Activated CD4-positive, CD25-positive, alpha-beta regulatory T cell treated with anti-CD3 and anti-CD28 coated beads, Interleukin-2, amount 50 U/mL, for 16 hours (primary cell): ENCODE data around the gene SMAD6.

Experiments
- DNase-seq: peaks from one replicate; pipeline ENCODE4 v3.0.0-alpha.2; 2020; ENCODE audit warnings: low read depth, low spot score

The SMAD6 gene

DNA sequence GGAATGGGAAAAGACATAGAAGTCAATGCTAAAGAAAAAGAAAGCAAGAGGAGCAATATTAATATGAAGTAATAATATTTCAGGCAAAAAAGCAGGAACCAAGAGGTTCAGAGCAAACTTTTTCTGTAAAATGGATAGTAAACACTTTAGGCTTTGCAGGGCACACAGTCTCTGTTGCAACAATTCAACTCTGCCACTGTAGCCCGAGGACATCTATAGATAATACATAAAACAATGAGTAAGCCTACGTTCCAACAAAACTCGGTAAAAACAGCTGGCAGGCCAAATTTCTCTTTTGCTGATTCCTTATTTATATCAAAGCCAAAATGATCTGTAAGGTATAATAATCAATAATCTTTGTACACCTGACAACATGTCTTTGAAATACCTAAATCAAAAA, 56.8 kb downstream of the SMAD6 start:
- DNase-seq = no peak

DNA sequence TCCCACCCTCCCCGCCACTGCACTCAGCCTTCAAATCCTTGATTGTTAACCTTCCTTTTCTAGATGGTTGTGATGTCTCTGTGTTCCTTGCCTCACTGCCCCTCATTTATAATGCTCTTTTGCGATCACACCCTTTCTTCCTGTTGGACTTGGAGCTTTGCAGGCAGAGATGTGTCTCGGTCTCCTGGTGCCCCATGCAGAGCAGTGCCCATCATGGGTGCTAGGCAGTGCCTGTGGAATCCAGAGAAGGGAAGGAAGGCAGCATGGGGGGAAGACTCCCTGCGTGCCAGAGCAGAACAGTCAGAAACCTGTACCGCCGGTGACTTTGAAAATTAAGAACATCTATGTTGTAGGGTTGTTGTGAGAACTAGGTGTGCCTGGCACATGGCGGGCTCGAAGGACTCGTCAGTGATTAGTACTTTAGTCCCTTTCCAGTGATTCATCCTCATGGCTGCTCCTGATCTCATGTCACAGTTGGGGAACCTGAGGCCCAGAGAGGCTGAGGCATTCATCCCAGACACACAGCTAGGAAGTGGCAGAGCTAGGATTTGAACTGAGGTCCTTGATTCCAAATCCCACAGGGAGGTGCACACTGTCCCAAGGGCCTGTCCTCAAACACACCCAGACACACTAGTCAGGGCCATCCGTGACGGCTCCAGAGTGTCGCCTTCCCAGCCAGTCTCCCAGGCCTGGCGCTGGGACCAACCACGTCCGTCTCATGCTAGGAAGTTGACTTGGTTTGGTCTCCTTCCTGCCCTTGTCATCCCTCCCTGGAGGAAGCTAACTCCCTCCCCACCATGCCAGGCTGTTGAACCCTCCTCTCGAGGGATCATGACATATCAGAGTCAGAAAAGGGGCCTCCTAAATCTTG, 58.3 kb downstream of the SMAD6 start:
- no peak for DNase-seq

DNA sequence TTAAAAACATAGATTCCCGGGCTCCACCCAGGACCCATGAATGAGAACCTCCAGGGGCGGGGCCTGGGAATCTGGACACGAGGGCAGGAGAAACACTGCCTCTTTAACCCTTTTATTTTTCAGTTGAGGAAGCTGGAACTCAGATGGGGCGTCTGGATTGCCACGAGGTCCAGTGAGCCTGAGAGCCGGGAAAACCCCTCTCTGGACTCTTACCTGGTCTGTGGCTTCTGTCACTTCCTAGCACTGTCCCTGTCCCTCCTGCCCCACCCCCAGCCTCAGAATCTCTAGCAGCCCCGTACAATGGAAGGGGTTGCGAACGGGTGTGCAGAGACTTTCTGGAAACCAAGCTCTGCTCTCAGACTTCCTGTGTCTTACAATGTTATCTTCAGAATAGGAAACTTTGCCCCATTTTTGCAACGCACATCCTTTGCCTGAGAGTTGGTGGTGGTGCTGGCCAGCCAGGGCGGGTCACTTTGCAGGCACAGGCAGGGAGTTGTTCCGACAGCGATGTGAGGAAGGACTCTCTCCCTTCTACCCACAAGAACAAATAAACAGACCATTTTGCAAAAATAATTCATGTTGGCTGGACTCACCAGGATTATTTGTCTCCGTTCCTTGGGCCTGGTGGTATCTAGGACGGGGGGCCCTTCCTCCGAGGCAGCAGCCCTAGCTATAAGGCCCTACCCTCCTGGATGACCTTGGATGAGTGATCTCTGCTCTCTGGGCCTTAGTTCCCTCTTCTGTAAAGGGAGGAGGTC, 59.1 kb downstream of the SMAD6 start:
- no peak for DNase-seq

DNA sequence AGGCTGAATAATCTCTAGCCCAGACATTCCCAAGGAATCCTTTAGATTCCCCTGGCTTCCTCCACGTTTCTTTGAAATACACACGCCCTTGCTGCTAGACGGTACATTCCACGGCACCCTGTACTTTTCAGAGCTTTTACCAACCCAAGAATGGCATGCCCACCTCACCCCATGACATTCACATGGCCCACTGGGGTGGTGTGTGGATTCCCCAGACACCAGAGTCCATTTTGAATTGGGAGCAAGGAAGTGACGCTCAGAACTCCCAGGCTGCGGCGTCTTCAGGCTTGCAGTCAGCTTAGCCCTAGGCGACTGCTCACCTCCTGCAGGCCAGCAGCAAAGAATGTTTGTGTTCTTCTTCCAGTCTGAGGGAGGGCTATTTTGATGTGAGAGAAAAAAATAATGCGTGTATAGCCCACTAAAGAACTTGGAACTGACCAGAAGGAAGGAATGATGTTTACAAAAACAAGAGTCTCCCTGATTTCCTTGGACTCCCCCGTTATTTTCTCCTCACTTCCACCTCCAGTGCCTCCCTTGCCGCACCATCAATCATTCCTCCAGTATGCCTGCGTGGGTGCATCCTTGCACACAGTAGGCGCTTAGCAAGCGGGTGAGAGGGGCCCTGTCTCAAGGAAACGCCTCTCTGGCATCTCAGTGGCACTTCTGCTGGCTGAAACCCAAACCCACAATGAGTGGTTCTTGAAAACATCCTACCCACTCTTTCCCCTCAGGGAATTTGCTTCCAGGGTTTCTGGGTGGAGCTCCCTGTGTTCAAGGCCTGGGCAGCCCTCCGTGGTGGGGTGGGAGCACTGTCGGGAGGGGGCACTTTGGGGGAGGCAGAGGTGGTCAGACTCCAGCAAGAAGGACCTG, 59.9 kb downstream of the SMAD6 start:
- no peak for DNase-seq

DNA sequence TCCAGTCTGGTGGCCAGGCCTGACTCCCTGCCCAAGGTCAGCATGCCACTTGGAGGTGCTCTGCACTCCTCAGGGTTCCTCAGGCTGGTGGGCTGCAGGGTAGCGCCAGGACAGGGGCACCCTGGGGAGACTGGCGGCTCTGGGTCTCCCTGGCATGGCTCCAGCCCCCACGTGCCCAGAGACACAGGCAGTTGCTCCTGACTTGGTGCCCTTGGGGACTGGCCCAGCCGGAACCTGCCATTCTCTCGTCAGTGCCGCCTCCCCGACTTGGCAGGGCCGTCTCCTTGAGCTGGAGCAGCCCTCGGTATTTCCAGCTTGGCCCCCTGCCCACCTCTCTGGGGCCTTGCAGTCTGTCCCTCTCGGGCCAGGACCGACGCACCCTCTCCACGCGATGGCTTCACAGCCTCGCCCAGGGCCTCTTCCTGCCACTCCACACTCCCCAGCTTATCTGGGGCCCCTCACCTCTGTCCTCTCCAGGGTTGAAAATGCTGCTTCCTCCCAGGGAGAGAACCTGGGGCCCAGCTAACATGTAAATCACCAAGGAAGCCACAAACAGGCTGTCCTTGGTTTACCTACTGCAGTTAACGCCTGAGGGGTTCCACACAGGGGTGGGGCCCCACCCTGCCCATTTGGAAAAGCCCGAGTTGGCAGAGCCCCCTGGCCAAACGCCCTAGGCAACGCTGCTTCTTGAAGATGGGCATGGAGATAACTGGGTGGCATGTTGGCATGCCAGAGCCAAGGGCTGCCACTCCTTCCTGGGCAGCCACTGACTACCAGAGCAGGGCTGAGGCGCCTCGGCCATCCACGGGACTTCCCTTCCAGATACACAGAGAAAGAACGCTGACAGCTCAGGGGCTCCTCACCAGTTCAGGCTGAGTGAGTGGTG, 61.4 kb downstream of the SMAD6 start:
- DNase-seq = no peak

DNA sequence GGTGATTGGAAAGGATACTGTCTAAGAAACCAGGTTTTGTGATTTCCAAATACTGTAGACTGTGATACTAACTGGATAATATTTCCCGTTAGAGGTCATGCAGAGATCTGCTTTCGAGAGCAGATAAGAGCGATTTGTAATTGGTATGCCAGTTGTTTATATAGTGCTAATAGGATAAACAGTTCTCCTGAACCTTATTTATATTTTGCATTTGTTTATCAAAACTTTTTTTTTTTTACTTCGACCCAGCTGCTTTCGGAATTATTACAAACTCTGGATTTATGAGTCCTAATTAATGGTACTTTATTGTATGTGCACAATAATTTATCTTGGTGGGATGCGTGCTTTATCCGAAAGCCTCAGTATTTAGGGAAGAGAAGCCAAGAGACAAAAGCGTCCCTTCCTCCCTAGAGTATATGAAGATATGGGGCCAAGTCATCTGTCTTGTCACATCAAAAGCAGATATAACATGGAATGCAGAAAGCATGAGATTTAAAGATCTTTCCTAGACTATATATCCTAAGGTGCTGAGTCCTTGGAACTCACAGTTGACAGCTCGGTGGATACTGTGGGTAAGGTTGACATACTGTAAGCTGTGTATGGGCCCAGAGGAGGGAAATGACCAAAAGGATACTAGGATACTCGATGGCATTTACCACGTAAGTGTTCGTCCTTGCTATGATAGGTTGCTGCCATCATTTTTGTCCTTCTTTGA, 62.2 kb downstream of the SMAD6 start:
- DNase-seq = no peak

DNA sequence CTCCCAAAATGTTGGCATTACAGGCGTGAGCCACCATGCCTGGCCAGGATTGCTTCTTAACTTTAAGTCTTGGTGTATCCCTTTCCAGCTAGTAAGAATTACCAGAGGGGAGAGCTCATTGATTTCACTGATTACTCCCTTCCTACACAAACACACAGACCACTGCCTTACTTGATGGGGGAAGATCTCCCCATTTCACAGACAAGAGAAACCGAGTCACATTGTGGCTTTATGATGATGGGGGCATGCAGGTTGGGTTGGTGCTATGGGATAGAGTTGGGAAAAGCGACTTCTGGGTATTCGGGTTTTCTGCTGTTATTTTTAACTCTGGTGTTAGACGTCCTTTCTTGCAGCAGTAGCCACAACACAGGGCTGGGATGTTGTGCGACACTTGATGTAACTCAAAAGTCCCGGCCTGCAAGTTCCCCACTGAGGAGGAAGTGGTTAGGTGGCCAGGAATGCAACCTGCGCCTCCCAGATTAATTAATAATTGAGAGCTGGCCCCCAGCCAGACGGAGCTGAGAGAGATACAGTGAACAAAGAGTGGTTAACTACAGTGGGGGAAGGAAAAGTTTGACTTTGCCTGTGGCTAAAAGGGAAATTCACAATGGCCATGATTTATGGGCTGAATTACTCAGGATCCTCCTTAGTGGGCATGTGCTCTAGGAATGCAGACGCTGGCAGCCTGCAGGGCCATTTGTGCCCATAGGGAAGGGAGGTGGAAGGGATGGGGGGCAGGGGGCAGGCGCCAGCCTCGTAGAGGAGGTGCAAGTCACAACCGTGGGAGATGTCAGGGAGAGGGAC, 63.6 kb downstream of the SMAD6 start:
- DNase-seq = no peak

DNA sequence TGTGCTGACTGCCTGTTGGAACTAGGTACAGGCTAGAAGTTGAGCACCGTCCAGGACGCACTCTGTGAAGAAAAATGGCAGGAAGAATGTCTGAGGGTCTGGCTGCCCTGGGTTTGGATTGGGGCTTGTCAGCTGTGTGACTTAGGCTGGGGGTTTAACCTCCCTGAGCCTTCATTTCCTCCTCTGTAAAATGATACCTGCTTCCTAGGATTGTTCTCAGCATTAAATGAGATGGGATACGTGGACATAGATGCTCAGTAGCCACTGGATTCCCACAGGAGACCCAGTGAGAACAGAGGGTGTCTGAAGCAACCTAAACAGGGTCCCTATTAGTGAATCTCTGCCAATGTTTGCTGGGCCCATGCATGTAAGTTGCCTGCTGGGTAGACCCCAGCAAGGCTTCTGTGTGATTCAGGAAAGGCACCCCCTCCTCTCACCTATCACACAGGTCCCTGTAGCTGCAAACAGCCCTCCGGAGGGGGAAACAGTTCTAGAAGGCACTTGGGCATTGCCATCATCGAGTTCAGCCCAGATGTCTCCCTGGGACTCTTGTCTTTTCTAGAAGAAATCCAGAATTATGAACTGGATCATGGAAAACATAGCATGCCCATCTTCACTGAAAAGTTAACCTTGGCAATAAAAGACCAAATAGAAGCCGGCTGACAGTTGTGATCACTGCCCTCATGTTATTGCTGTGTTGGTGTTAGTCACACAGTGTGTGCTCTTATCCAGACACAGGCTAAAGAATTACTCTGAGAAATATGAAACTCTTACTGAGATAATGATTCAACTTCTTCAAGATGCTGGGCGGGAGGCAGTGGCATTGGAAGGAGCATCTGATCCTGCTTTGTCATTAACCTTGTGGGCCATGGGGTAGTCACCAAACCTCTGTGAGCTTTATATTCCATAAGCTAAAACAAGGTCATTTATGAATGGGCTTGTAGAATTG, 64.5 kb downstream of the SMAD6 start:
- DNase-seq = no peak

DNA sequence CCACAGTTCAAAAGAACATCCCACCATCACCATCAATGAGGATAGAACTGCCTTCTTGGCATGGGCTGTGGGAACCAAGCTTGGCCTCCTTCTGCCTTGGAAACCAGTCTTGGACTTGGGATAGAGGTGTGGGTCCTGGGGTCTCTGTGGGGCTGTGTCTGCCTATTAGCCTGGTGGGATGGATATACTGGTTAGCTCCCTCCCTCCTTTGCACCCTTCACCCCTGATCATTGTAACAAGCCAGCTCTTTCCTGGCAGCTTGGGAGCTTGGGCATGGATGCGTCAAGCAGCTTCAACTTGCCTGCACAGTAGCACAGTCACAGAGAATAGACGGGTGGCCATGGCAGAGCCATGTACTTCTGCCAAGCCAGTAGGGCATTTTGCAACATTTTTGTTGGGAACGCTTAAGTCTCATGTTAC, 65.2 kb downstream of the SMAD6 start:
- no peak for DNase-seq

DNA sequence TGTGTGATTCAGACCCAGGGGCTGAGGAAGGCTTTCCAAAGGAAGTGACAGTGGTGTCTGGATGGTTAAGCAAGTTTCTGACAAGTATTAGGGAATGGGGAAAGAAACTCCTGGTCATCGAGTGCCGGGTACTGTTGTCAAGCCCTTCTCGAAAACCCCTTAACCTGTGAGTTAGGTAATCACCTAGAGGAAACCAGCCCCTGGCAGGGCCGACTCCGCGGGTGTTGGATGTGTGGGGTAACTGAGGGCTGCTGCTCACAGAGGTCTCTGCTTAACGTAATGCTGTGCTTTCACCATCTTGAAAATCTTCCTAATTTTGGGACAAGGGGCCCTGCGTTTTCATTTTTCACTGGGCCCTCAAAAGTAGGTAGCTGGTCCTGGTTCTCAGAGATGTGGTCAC, 67.0 kb downstream of the SMAD6 start:
- no peak for DNase-seq

DNA sequence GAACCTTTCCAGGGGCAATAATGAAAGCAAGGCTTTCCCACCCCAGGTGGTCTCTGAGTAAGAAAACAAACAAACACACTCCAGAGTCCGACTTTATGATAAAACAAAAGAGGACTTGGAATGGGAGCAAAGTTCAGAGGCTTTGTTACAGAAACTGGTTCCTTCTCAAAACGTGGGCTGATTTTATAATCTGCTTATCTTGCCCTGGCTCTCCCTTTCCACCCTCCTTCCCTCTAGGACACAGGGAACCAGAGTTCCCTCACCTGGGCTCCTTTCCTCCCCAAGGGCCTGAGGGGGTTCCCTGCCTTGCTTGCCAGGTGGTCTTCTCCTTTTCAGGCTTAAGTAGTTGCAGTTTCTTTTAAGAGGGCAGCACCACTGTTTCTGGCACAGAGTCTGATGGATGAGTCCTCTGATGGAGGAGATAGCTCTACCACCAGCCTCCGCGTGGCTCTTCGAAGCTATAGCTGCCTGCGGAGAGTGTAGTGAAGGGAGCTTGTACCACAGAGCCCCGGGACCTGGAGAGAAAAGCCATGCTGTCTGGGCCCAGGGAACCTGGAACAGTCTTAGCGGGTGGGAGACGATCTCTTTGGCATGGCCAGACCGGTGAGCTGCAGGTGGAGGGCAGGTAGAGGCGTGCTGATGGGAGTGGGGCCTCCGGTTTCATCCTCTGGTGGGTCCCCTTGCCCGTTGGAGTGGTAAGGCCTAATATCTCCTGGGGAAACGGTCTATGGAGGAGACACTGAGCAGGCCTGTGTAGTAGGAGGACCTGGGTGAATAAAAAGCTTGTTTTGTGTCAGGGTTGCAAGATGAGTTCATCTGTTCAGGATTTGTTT, 68.7 kb downstream of the SMAD6 start:
- no peak for DNase-seq

DNA sequence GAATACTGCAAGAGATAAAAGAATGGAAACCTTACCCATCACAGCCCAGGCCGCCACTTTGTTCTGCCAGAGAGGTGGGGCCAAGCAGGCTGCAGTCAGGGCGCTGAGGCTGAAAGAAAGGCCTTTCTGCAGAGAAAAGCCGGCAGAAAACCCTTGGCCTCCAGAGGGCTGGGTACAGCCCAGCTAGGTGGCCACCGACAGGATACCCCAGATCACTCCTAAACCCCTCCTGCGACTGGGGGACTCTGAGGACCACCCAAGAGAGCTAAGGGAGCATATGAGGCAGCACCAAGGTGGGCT, 69.3 kb downstream of the SMAD6 start:
- no peak for DNase-seq

DNA sequence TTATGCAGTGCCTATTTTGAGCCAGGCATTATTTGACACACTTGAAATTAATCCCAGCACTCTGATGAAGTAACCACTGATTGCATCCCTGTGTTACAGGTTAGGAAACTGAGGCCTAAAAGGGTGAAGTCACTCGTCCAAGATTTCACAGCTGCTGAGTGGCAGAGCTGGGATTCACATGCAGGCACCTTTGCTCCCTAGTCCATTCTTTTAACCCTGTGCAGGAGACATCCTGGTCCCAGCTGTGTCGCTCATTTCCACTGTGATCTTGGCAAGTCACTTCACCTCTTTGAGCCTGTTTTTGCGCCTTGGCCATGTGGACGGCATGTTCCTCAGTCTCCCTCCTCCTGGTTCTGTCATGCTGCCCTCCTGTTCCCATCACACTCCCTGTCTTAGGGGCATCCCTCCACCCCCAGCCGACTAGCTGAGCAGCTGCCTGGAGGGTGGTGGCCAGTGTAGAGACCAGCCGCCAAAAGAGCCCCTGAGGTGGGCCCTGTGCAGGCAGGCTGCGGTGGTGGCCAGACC, 70.6 kb downstream of the SMAD6 start:
- no peak for DNase-seq

DNA sequence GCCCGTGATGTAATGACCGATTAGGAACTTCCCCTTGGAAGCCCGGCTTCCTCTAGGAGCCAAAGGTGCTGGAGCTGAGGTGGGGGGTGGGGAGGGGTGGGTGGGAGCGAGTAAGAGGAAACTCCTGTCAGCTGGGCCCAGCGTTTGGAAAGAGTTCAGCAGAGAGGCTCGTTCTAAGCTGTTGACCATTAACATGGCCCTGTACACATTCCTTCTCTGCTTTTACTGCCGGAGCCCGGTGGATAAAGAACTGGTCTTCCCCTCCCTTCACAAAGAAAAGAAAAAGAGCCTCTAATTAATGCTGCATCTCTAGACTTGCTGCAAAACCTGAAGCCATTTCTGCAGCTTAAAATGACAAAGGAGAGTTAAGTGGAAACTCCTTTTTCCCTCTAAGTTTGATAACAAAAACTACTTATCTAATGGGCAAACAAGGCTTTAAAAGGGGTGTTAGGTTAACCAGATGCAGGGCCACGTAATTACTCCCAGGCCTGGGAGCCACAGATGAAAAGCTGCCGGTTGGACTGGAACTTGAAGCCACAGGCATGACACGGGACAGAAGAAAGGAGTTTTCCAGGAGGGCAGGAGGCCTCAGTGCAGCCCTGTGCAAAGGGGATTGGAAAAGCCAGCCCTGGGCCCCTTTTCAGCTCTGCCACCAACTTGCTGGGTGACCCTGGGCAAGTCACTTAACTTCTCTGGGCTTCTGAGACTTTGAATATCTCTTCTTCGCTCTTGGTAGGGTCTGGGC, 71.3 kb downstream of the SMAD6 start:
- DNase-seq = no peak

DNA sequence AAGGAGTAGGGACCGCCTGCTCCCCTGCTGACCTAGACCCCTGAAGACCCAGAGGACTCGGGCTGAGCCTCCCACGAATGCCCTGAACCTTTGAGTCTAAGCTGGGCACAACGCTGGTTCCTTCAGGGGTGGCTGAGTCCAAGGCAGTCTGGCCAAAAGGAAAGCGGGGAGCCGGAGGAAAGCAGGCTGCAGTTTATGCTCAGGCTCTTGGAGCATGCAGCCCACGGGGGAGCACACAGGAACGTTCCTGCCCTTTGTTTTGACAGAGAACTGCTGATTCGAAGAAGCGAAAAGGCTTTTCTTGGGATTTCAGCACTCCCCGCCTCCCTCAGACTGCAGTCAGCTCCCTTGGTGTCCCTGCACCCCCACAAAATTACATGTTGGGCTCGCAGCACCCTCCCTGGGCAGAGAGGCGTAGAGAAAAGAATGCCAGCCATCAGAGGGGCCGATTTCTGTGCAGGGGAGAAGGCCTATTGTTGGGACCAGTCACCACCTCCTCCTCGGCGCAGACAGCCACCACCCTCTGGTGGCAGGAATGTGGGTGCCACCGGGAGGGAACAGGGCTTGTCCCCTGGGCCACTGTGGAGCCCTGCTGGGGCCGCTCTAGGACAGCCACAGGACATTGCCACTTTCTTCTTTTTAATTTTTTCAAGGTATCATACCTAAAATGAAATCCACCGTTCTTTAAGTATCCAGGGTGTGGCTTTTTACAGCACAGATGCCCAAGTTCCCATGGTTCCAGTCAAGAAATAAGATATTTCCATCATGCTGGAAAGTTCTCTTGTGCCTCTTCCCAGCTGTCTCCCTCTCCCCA, 72.2 kb downstream of the SMAD6 start:
- DNase-seq = no peak
